GM23338 (cell line): Measurements from ENCODE around the gene SH3RF2.

Experiments used
- CREB1 ChIP-seq: fragments of 250-450 bp; sonication (Bioruptor Pico); IDR thresholded peaks from 2 replicates; pipeline ENCODE4 v1.5.0; 2020; ENCODE audit warnings: low read depth, mild to moderate bottlenecking, moderate library complexity
- EZH2 ChIP-seq: fragments of 200-600 bp; sonication (generic); IDR thresholded peaks from one replicate; pipeline ENCODE4 v1.8.0; 2017; ENCODE audit warnings: antibody characterized with exemption, mild to moderate bottlenecking, low read depth; ENCODE audit not compliant: unreplicated experiment
- EZH2phosphoT487 ChIP-seq: fragments of 200-600 bp; sonication (generic); IDR thresholded peaks from one replicate; pipeline ENCODE4 v1.8.1; 2018; ENCODE audit warnings: antibody characterized with exemption; ENCODE audit not compliant: unreplicated experiment
- JUNB ChIP-seq: IDR thresholded peaks from one replicate; pipeline ENCODE4 v1.6.1; 2016; ENCODE audit warnings: antibody characterized with exemption; ENCODE audit not compliant: unreplicated experiment
- POLR2AphosphoS5 ChIP-seq: IDR thresholded peaks from 2 replicates; pipeline ENCODE4 v1.6.1; 2016; ENCODE audit warnings: antibody characterized with exemption, low read depth
- REST ChIP-seq: IDR thresholded peaks from one replicate; pipeline ENCODE4 v1.6.1; 2018; ENCODE audit warnings: antibody characterized with exemption; ENCODE audit not compliant: unreplicated experiment
- STAT1 ChIP-seq: IDR thresholded peaks from one replicate; pipeline ENCODE4 v1.6.1; 2016; ENCODE audit warnings: antibody characterized with exemption; ENCODE audit not compliant: unreplicated experiment
- ZNF331 ChIP-seq: fragments of 250-450 bp; sonication (Bioruptor Pico); IDR thresholded peaks from 2 replicates; pipeline ENCODE4 v1.5.0; 2020; ENCODE audit warnings: low read depth, mild to moderate bottlenecking, moderate library complexity
- TF ChIP-seq, protein P1 (sequence below), 2 experiments: fragments of 200-600 bp in 1 of 2; sonication (generic) in 1 of 2; conservative IDR thresholded peaks; 2 replicates each; pipeline versions ENCODE4 v1.5.1 to v1.6.1; 2016 to 2017; ENCODE audit warnings: antibody characterized with exemption in 2 of 2, low read depth in 2 of 2, mild to moderate bottlenecking in 2 of 2, moderate library complexity in 1 of 2
- TF ChIP-seq, protein P2 (sequence below): IDR thresholded peaks from 2 replicates; pipeline ENCODE4 v1.6.1; 2016; ENCODE audit warnings: antibody characterized with exemption

DNA sequence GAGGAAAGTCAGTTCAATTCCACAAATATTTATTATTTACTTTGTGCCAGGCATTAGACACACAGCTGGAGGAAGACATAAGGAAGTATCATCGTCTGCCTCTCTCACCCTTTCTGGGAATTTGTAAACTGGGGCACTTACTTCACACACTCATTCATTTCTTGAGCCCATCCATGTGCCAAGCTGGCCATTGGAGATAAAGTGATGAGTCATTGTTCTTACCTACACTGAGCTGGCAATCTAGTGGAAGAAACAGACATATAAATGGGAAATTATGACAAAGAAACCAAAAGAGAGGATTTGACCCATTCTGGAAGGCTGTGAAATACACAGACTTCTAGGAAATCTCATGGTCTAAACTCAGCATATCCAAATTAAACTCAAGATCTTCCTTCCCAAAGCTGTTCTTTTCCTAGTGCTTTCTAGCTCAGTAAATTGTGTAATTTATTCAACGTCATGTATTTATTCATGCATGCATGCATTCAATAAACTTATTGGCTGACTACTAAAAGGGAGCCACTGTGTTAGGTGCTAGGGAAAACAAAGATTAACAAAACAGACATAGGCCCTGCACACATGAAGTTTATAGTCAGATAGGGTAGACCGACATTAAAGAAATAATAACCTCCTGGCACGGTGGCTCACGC lies 65.3 kb downstream of the SH3RF2 start:
- TF ChIP-seq REST: no peak
- TF ChIP-seq, protein P1, sequence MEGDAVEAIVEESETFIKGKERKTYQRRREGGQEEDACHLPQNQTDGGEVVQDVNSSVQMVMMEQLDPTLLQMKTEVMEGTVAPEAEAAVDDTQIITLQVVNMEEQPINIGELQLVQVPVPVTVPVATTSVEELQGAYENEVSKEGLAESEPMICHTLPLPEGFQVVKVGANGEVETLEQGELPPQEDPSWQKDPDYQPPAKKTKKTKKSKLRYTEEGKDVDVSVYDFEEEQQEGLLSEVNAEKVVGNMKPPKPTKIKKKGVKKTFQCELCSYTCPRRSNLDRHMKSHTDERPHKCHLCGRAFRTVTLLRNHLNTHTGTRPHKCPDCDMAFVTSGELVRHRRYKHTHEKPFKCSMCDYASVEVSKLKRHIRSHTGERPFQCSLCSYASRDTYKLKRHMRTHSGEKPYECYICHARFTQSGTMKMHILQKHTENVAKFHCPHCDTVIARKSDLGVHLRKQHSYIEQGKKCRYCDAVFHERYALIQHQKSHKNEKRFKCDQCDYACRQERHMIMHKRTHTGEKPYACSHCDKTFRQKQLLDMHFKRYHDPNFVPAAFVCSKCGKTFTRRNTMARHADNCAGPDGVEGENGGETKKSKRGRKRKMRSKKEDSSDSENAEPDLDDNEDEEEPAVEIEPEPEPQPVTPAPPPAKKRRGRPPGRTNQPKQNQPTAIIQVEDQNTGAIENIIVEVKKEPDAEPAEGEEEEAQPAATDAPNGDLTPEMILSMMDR (conservative IDR thresholded peaks at IDR 0.05; ENCODE audit: low read depth in 2 of 2): no peak
- TF ChIP-seq EZH2phosphoT487: no peak
- no peak for TF ChIP-seq JUNB
- TF ChIP-seq EZH2: no peak
- no peak for TF ChIP-seq CREB1 (CRISPR knock-in tag)
- TF ChIP-seq POLR2AphosphoS5: no peak
- TF ChIP-seq, protein P2, sequence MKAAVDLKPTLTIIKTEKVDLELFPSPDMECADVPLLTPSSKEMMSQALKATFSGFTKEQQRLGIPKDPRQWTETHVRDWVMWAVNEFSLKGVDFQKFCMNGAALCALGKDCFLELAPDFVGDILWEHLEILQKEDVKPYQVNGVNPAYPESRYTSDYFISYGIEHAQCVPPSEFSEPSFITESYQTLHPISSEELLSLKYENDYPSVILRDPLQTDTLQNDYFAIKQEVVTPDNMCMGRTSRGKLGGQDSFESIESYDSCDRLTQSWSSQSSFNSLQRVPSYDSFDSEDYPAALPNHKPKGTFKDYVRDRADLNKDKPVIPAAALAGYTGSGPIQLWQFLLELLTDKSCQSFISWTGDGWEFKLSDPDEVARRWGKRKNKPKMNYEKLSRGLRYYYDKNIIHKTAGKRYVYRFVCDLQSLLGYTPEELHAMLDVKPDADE: no peak
- no peak for TF ChIP-seq ZNF331 (CRISPR knock-in tag)
- TF ChIP-seq STAT1: no peak
